K562 (cell line): ENCODE measurements around the gene DUSP16. TPM values are rescaled to one million over a fixed set of nuclear protein-coding genes. Genes with fewer than 3 reads are reported as not detected.

Source experiments
- CHD4 ChIP-seq: fragments of 200-600 bp; sonication (generic); IDR thresholded peaks from 3 replicates; pipeline ENCODE4 v1.6.1; 2012; ENCODE audit warnings: low read depth, mild to moderate bottlenecking, mixed read lengths, low read length, inconsistent platforms; ENCODE audit not compliant: insufficient read depth, insufficient replicate concordance, poor library complexity, severe bottlenecking
- CREBBP ChIP-seq: IDR thresholded peaks from one replicate; pipeline ENCODE4 v1.6.1; 2012; ENCODE audit warnings: low read depth, mild to moderate bottlenecking, control low read depth, inconsistent platforms, low read length
- NFXL1 ChIP-seq: fragments of 450-650 bp; formaldehyde crosslinking; IDR thresholded peaks from 2 replicates; pipeline ENCODE4 v1.4.0; 2021; ENCODE audit warnings: mild to moderate bottlenecking
- POU5F1 ChIP-seq: fragments of 150-350 bp; IDR thresholded peaks from 2 replicates; pipeline ENCODE4 v1.6.1; 2014; ENCODE audit warnings: borderline replicate concordance, low read length, low read depth, mild to moderate bottlenecking; ENCODE audit not compliant: partially characterized antibody
- STAT5A ChIP-seq: IDR thresholded peaks from 2 replicates; pipeline ENCODE4 v1.6.1; 2012; ENCODE audit warnings: low read length, inconsistent platforms, borderline replicate concordance
- ZKSCAN3 ChIP-seq: fragments of 250-450 bp; sonication (Bioruptor Pico); IDR thresholded peaks from 2 replicates; pipeline ENCODE4 v1.4.0; 2020
- ZNF3 ChIP-seq: fragments of 250-450 bp; sonication (Bioruptor Pico); IDR thresholded peaks from 2 replicates; pipeline ENCODE4 v1.5.0; 2021; ENCODE audit warnings: mild to moderate bottlenecking, moderate library complexity
- polyA plus RNA-seq, 8 experiments: library from polyadenylated mRNA; depleted of rRNA in 4 of 8; stranded (reverse) in 5 of 8; unstranded in 3 of 8; fragments of >200 nt; fragmentation: Nextera tagmentation in 2 of 8; fragmentation: Illumina TruSeq in 1 of 8; extraction: Ambion mirVana in 2 of 8; extraction: Trizol in 1 of 8; gene quantifications; 2 replicates each; pipeline versions ENCODE4 v1.2.1 to v1.2.3, GENCODE V29; 2011 to 2014; ENCODE audit warnings: inconsistent platforms in 1 of 8, missing spikeins in 1 of 8
- total RNA-seq, 7 experiments: library from RNA; depleted of rRNA in 6 of 7; stranded (reverse); fragments of >200 nt in 6 of 7; fragmentation: Illumina TruSeq in 2 of 7; extraction: Trizol in 2 of 7; gene quantifications; 2 replicates each; pipeline versions ENCODE4 v1.2.1 to v1.2.3, GENCODE V29; 2011 to 2021; ENCODE audit warnings: low replicate concordance in 1 of 7
- TF ChIP-seq, protein P1 (sequence below): sonication (generic); formaldehyde crosslinking; IDR thresholded peaks from 2 replicates; pipeline ENCODE4 v1.8.0; 2022; ENCODE audit warnings: mild to moderate bottlenecking, low read depth, missing genetic modification reagents
- TF ChIP-seq, protein P2 (sequence below): sonication (generic); IDR thresholded peaks from 2 replicates; pipeline ENCODE4 v1.6.1; 2016
- TF ChIP-seq, protein P3 (sequence below): sonication (generic); formaldehyde crosslinking; IDR thresholded peaks from 2 replicates; pipeline ENCODE4 v1.8.0; 2022; ENCODE audit warnings: missing genetic modification reagents, mild to moderate bottlenecking, borderline replicate concordance
- TF ChIP-seq, protein P4 (sequence below): fragments of 200-800 bp; sonication (Bioruptor generic); IDR thresholded peaks from 2 replicates; pipeline ENCODE4 v1.6.1; 2017; ENCODE audit warnings: missing genetic modification characterization, missing compliant biosample characterization
- TF ChIP-seq, protein P5 (sequence below): fragments of 450-650 bp; IDR thresholded peaks from 2 replicates; pipeline ENCODE4 v1.6.1; 2017; ENCODE audit warnings: antibody characterized with exemption, mild to moderate bottlenecking
- TF ChIP-seq, protein P6 (sequence below): fragments of 250-450 bp; sonication (Bioruptor Pico); IDR thresholded peaks from 2 replicates; pipeline ENCODE4 v1.8.0; 2022; ENCODE audit warnings: inconsistent platforms, mild to moderate bottlenecking, moderate library complexity, borderline replicate concordance

The DUSP16 gene
- total and polyA plus RNA-seq, 9 of the 15 experiments (the other 6 are each of a cell fraction or from before 2014, with no cell fraction given): 0.70 to 12.3 (median 5.7) TPM

DNA sequence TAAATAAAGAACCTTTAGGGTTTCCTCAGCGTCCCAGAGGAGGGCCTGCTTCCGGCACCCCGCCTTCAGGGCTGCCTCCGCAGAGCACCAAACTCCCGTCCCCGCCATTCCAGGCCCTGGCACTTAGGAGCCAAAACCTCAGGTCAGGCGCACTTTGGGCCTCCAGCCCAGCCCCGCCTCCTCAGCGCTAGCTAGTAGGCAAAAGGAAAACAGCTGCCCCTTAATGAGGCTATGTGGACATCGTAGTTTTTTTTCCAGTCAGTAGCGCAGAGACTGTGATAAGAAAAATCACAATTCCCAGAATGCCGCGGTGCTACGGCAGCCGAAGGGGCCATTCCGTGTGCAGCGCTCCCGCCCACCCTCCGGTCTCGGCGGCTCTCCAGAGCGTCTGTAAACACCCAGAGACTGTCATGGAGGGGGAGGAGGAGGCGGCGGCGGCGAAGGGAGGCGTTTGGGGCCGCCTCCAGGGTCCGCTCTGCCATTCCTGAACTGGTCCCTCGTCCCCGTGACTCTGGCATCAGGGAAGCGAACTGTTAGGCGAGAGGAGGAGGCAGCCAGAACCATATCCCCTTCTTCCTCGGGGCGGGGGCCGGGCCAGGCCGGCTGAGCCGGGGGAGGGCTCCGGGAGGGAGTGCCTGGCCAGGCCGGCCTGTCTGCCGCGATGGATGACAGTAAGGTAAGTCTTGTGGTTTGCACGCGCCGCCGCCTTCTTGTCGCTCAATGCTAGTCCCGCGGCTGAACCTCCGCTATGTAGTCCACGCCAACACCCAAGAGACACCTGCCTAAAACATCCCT, 49.0 kb upstream of the DUSP16 start, which contains the start of gene CREBL2 (continued):
- TF ChIP-seq, protein P1, sequence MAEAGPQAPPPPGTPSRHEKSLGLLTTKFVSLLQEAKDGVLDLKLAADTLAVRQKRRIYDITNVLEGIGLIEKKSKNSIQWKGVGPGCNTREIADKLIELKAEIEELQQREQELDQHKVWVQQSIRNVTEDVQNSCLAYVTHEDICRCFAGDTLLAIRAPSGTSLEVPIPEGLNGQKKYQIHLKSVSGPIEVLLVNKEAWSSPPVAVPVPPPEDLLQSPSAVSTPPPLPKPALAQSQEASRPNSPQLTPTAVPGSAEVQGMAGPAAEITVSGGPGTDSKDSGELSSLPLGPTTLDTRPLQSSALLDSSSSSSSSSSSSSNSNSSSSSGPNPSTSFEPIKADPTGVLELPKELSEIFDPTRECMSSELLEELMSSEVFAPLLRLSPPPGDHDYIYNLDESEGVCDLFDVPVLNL: no peak
- TF ChIP-seq, protein P2, sequence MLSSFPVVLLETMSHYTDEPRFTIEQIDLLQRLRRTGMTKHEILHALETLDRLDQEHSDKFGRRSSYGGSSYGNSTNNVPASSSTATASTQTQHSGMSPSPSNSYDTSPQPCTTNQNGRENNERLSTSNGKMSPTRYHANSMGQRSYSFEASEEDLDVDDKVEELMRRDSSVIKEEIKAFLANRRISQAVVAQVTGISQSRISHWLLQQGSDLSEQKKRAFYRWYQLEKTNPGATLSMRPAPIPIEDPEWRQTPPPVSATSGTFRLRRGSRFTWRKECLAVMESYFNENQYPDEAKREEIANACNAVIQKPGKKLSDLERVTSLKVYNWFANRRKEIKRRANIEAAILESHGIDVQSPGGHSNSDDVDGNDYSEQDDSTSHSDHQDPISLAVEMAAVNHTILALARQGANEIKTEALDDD: no peak; the same call in 1 of the 2 replicates
- TF ChIP-seq, protein P3, sequence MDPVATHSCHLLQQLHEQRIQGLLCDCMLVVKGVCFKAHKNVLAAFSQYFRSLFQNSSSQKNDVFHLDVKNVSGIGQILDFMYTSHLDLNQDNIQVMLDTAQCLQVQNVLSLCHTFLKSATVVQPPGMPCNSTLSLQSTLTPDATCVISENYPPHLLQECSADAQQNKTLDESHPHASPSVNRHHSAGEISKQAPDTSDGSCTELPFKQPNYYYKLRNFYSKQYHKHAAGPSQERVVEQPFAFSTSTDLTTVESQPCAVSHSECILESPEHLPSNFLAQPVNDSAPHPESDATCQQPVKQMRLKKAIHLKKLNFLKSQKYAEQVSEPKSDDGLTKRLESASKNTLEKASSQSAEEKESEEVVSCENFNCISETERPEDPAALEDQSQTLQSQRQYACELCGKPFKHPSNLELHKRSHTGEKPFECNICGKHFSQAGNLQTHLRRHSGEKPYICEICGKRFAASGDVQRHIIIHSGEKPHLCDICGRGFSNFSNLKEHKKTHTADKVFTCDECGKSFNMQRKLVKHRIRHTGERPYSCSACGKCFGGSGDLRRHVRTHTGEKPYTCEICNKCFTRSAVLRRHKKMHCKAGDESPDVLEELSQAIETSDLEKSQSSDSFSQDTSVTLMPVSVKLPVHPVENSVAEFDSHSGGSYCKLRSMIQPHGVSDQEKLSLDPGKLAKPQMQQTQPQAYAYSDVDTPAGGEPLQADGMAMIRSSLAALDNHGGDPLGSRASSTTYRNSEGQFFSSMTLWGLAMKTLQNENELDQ (CRISPR knock-in tag): no peak
- TF ChIP-seq, protein P4, sequence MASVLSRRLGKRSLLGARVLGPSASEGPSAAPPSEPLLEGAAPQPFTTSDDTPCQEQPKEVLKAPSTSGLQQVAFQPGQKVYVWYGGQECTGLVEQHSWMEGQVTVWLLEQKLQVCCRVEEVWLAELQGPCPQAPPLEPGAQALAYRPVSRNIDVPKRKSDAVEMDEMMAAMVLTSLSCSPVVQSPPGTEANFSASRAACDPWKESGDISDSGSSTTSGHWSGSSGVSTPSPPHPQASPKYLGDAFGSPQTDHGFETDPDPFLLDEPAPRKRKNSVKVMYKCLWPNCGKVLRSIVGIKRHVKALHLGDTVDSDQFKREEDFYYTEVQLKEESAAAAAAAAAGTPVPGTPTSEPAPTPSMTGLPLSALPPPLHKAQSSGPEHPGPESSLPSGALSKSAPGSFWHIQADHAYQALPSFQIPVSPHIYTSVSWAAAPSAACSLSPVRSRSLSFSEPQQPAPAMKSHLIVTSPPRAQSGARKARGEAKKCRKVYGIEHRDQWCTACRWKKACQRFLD: no peak
- TF ChIP-seq ZNF3 (CRISPR knock-in tag) (no peak), POU5F1 (peak; percentile 86), NFXL1 (no peak), STAT5A (peak; percentile 13; the same call in 1 of the 2 replicates), CHD4 (no peak), CREBBP (no peak), ZKSCAN3 (no peak)
- TF ChIP-seq, protein P5, sequence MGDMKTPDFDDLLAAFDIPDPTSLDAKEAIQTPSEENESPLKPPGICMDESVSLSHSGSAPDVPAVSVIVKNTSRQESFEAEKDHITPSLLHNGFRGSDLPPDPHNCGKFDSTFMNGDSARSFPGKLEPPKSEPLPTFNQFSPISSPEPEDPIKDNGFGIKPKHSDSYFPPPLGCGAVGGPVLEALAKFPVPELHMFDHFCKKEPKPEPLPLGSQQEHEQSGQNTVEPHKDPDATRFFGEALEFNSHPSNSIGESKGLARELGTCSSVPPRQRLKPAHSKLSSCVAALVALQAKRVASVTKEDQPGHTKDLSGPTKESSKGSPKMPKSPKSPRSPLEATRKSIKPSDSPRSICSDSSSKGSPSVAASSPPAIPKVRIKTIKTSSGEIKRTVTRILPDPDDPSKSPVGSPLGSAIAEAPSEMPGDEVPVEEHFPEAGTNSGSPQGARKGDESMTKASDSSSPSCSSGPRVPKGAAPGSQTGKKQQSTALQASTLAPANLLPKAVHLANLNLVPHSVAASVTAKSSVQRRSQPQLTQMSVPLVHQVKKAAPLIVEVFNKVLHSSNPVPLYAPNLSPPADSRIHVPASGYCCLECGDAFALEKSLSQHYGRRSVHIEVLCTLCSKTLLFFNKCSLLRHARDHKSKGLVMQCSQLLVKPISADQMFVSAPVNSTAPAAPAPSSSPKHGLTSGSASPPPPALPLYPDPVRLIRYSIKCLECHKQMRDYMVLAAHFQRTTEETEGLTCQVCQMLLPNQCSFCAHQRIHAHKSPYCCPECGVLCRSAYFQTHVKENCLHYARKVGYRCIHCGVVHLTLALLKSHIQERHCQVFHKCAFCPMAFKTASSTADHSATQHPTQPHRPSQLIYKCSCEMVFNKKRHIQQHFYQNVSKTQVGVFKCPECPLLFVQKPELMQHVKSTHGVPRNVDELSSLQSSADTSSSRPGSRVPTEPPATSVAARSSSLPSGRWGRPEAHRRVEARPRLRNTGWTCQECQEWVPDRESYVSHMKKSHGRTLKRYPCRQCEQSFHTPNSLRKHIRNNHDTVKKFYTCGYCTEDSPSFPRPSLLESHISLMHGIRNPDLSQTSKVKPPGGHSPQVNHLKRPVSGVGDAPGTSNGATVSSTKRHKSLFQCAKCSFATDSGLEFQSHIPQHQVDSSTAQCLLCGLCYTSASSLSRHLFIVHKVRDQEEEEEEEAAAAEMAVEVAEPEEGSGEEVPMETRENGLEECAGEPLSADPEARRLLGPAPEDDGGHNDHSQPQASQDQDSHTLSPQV: no peak; the same call in 1 of the 2 replicates
- TF ChIP-seq, protein P6, sequence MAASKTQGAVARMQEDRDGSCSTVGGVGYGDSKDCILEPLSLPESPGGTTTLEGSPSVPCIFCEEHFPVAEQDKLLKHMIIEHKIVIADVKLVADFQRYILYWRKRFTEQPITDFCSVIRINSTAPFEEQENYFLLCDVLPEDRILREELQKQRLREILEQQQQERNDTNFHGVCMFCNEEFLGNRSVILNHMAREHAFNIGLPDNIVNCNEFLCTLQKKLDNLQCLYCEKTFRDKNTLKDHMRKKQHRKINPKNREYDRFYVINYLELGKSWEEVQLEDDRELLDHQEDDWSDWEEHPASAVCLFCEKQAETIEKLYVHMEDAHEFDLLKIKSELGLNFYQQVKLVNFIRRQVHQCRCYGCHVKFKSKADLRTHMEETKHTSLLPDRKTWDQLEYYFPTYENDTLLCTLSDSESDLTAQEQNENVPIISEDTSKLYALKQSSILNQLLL: no peak
